HepG2 (cell line): ENCODE results near the gene EPHA5. TPM values are rescaled to one million over a fixed set of nuclear protein-coding genes. Genes with fewer than 3 reads are reported as not detected.

ENCODE experiments used
- ATAC-seq: fragments of 200-7000 bp; cut with Tn5 transposase; 3 replicates; pipeline ENCODE4 v1.9.1; 2020; ENCODE audit warnings: mild to moderate bottlenecking, moderate library complexity
- BruUV-seq: library from RNA; stranded (reverse); fragments of 400-500 nt; replicated peaks from 2 replicates; lab custom pipeline; 2021; lab: Mats Ljungman, UMichigan
- CTCF ChIA-PET: fragments of 300-600 bp; formaldehyde crosslinking; extraction: SDS; loops from one replicate; lab custom pipeline; 2021; ENCODE audit warnings: low total read pairs, inconsistent platforms, low intra/inter-chr PET ratio; lab: Yijun Ruan, JAX
- POLR2A ChIA-PET: fragments of 350-600 bp; sonication (Branson Sonifier 250); formaldehyde crosslinking; loops from one replicate; lab custom pipeline; 2020; ENCODE audit warnings: antibody characterized with exemption, inconsistent platforms; lab: Yijun Ruan, JAX
- DNase-seq: peaks from one replicate; pipeline ENCODE4 v3.0.0-alpha.2; 2015; ENCODE audit warnings: low spot score
- FAIRE-seq: peaks from 3 replicates; lab custom pipeline; 2011; peaks lifted over from hg19 to GRCh38; lab: Jason Lieb, UNC
- H2AFZ ChIP-seq: one replicate; pipeline ENCODE4 v1.6.1; 2011; ENCODE audit warnings: low read length, inconsistent platforms
- H3K27ac ChIP-seq: fragments of 300-600 bp; 3 replicates; pipeline ENCODE4 v1.8.0; 2011; ENCODE audit warnings: mixed run types, mild to moderate bottlenecking, mixed read lengths, low read length, inconsistent platforms; ENCODE audit not compliant: insufficient read depth; ENCODE audit errors: extremely low read length
- H3K27me3 ChIP-seq, 2 experiments: fragments of 200-600 bp in 1 of 2; 2 replicates in 1 of 2; 3 replicates in 1 of 2; pipeline versions ENCODE4 v1.6.0 to v1.8.0; 2011; ENCODE audit warnings: low read length in 2 of 2, mild to moderate bottlenecking in 2 of 2, moderate library complexity in 2 of 2, inconsistent platforms in 1 of 2; ENCODE audit not compliant: insufficient read depth in 2 of 2, control insufficient read depth in 1 of 2
- H3K36me3 ChIP-seq, 2 experiments: fragments of 200-600 bp in 1 of 2; replicated peaks in 1 of 2; 2 replicates in 1 of 2; 3 replicates in 1 of 2; pipeline versions ENCODE4 v1.5.1 to v1.8.0; 2011; ENCODE audit warnings: low read length in 2 of 2, inconsistent platforms in 1 of 2; ENCODE audit not compliant: insufficient read depth in 2 of 2, control insufficient read depth in 1 of 2
- H3K4me1 ChIP-seq: 2 replicates; pipeline ENCODE4 v1.5.1; 2012; ENCODE audit warnings: low read length, inconsistent platforms; ENCODE audit not compliant: insufficient read depth
- H3K4me2 ChIP-seq: 2 replicates; pipeline ENCODE4 v1.6.0; 2011; ENCODE audit warnings: low read depth, low read length, inconsistent platforms
- H3K4me3 ChIP-seq, 3 experiments: fragments of 200-600 bp in 1 of 3; sonication (generic), shearing (Covaris generic) in 1 of 3; replicated peaks in 1 of 3; 2 replicates each; pipeline ENCODE4 v1.5.1; 2011 to 2016; ENCODE audit warnings: low read length in 3 of 3, inconsistent platforms in 2 of 3, low read depth in 2 of 3, mild to moderate bottlenecking in 2 of 3, control low read depth in 1 of 3, mixed read lengths in 1 of 3; ENCODE audit not compliant: insufficient read depth in 1 of 3
- H3K79me2 ChIP-seq: one replicate; pipeline ENCODE4 v1.6.1; 2011; ENCODE audit warnings: low read length, inconsistent platforms; ENCODE audit not compliant: insufficient read depth
- H3K9ac ChIP-seq: 2 replicates; pipeline ENCODE4 v1.6.0; 2011; ENCODE audit warnings: mild to moderate bottlenecking, low read depth, low read length, inconsistent platforms; ENCODE audit not compliant: insufficient read depth
- H3K9me3 ChIP-seq: 2 replicates; pipeline ENCODE4 v1.5.1; 2012; ENCODE audit warnings: mild to moderate bottlenecking, low read length
- H4K20me1 ChIP-seq: 2 replicates; pipeline ENCODE4 v1.6.0; 2011; ENCODE audit warnings: inconsistent platforms, mild to moderate bottlenecking, low read length, moderate library complexity; ENCODE audit not compliant: insufficient read depth
- CBX2 ChIP-seq, 2 experiments: fragments of 200-600 bp in 1 of 2; sonication (generic); formaldehyde crosslinking in 1 of 2; IDR thresholded peaks; 2 replicates each; pipeline versions ENCODE4 v1.7.0 to v1.8.1; 2018 to 2022; ENCODE audit warnings: low read depth in 2 of 2, low read length in 1 of 2, mild to moderate bottlenecking in 1 of 2, missing genetic modification reagents in 1 of 2
- CHCHD3 ChIP-seq: sonication (generic); formaldehyde crosslinking; IDR thresholded peaks from 2 replicates; pipeline ENCODE4 v1.8.0; 2022; ENCODE audit warnings: mild to moderate bottlenecking, missing genetic modification reagents, moderate library complexity
- CHD4 ChIP-seq: fragments of 200-600 bp; sonication (generic); IDR thresholded peaks from 2 replicates; pipeline ENCODE4 v1.7.0; 2017; ENCODE audit warnings: mild to moderate bottlenecking, low read length, borderline replicate concordance
- MED13 ChIP-seq: sonication (generic); formaldehyde crosslinking; IDR thresholded peaks from 2 replicates; pipeline ENCODE4 v1.5.0; 2020; ENCODE audit warnings: missing genetic modification reagents
- ZNF543 ChIP-seq: sonication (generic); formaldehyde crosslinking; IDR thresholded peaks from 2 replicates; pipeline ENCODE4 v1.4.0; 2020; ENCODE audit warnings: mild to moderate bottlenecking, missing genetic modification reagents
- WGBS: methylation state at CpG from one replicate; pipeline ENCODE4 v1.1.6; 2017; ENCODE audit warnings: low lambda C conversion rate; 5-methylcytosine and 5-hydroxymethylcytosine counted together
- in situ Hi-C: cut with HindIII; loops from 2 replicates; pipeline ENCODE4 v1.10.0; 2017; ENCODE audit warnings: low pct_unique_long_range_greater_than_20kb; ENCODE audit not compliant: extremely low pct_ligation_motif_present
- intact Hi-C: fragments of 100-400 bp; cut with micrococcal nuclease; formaldehyde crosslinking; loops from one replicate; pipeline ENCODE4 v1.10.0; 2022; ENCODE audit not compliant: unreplicated experiment
- polyA plus RNA-seq, 8 experiments: library from polyadenylated mRNA; depleted of rRNA in 3 of 8; stranded (reverse) in 7 of 8; unstranded in 1 of 8; fragments of >200 nt; fragmentation: Illumina TruSeq in 4 of 8; extraction: Trizol in 4 of 8; gene quantifications; 2 replicates each; pipeline versions ENCODE4 v1.2.1 to v1.2.3, GENCODE V29; 2011 to 2016; ENCODE audit warnings: low read depth in 4 of 8, missing spikeins in 1 of 8, mixed read lengths in 1 of 8; ENCODE audit not compliant: insufficient read depth in 1 of 8
- total RNA-seq, 5 experiments: library from RNA; depleted of rRNA; stranded (reverse); fragments of >200 nt; fragmentation: Illumina TruSeq; extraction: Trizol; gene quantifications; 2 replicates each; pipeline ENCODE4 v1.2.3, GENCODE V29; 2016; ENCODE audit warnings: low read depth in 1 of 5
- TF ChIP-seq, protein P1 (sequence below): IDR thresholded peaks from 2 replicates; pipeline ENCODE4 v1.6.1; 2016; ENCODE audit warnings: mild to moderate bottlenecking, missing biosample characterization, missing genetic modification reagents
- TF ChIP-seq, protein P2 (sequence below): sonication (generic); formaldehyde crosslinking; conservative IDR thresholded peaks from 2 replicates; pipeline ENCODE4 v1.5.0; 2020; ENCODE audit warnings: missing genetic modification reagents

The EPHA5 gene
- total and polyA plus RNA-seq, 2 of the 13 experiments (the other 11 are each of a cell fraction or from before 2014, with no cell fraction given): not detected

DNA sequence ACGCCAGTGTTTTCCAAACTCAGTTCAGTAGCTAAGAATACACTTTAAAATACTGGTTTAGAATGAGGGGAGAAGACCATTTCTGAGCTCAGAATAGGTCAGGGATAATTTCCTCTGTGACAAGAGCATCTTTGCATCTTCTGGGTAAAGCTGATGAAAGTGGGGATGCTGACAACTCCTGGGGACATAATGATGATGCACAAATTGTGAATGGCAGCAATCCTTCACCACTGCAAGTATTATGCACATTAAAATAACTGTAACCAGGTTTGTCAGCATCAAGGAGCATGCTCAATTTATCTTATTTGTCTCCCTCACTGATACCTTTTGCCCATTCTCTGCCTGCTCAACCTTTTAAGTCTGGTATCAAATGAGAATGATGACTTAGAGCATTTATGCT lies 248.2 kb downstream of the EPHA5 start (continued):
- TF ChIP-seq CBX2 (IDR thresholded peaks at IDR 0.05; ENCODE audit: low read depth, low read length): no peak
- TF ChIP-seq CBX2 (CRISPR knock-in tag; IDR thresholded peaks at IDR 0.05; ENCODE audit: low read depth): no peak

DNA sequence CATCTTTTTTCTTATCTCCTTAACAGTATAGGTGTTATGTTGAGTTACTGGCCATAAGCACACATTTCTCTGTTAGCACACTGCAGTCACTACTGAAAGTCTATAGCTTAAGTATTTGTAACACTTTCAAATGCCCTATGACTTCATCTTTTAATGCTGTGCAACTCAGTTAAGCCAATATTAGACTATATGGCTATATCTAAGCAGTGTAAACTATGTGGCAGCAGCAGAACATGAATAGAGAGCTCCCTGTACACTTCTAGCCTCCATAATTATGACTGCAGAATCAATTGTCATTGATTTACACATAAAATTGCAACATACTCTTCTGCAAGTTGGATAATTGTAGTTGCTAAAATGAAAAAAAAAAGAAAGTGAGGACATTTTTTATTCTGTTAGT lies 250.3 kb downstream of the EPHA5 start:
- Histone ChIP-seq H3K4me1 (no peaks in the 10 kb centered on the region), H2AFZ (no peak overlapping the region), H3K4me2 (no peak overlapping the region), H3K9me3 (no peaks in the 10 kb centered on the region), H4K20me1 (no peaks in the 10 kb centered on the region; the same call in 1 of the 2 replicates), H3K27me3 (no peaks in the 10 kb centered on the region; a peak in 1 of 5 replicates), H3K9ac (no peak overlapping the region), H3K36me3 (no peaks in the 10 kb centered on the region), H3K4me3 (no peak overlapping the region), H3K79me2 (no peaks in the 10 kb centered on the region), H3K27ac (no peak overlapping the region)
- ATAC-seq (no peak), FAIRE-seq (no peak), DNase-seq (no peak)
- TF ChIP-seq, protein P1, sequence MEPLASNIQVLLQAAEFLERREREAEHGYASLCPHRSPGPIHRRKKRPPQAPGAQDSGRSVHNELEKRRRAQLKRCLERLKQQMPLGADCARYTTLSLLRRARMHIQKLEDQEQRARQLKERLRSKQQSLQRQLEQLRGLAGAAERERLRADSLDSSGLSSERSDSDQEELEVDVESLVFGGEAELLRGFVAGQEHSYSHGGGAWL: no peak
- TF ChIP-seq CHD4 (no peak), ZNF543 (CRISPR knock-in tag) (no peak)
- intact Hi-C loops: no loop called here
- in situ Hi-C loops: no loop called here
- ChIA-PET CTCF (no interaction called here), POLR2A (no interaction called here)
- no TSS peak for BruUV-seq

DNA sequence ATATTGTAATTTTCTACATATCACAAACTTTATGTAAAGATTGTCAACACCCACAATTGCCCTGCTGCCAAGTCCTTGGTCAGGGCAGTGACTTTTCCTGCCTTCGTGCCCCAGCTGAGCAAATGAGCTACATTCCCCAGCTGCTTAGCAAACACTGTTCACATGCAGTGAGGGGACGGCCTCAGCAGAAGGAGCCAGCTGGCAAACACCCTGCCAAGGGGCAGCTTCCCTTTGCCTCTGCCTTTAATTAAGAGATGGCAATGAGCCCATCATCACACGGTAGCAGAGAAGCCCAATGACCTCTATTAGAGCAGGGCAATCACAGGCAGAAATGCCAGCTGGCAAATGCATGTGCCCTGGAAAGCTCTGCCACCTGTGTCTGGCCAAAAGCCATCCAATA lies 253.4 kb downstream of the EPHA5 start:
- Histone ChIP-seq H3K4me3 (no peak overlapping the region), H3K27ac (no peak overlapping the region), H3K9ac (no peak overlapping the region), H3K27me3 (no peaks in the 10 kb centered on the region; a peak in 1 of 5 replicates), H3K36me3 (no peaks in the 10 kb centered on the region), H2AFZ (no peak overlapping the region), H3K9me3 (no peaks in the 10 kb centered on the region), H4K20me1 (no peaks in the 10 kb centered on the region), H3K4me1 (no peaks in the 10 kb centered on the region), H3K4me2 (no peak overlapping the region), H3K79me2 (no peaks in the 10 kb centered on the region)
- ChIA-PET POLR2A (no interaction called here), CTCF (no interaction called here)
- FAIRE-seq (no peak), ATAC-seq (no peak), DNase-seq (no peak)
- no TSS peak for BruUV-seq
- TF ChIP-seq, protein P2, sequence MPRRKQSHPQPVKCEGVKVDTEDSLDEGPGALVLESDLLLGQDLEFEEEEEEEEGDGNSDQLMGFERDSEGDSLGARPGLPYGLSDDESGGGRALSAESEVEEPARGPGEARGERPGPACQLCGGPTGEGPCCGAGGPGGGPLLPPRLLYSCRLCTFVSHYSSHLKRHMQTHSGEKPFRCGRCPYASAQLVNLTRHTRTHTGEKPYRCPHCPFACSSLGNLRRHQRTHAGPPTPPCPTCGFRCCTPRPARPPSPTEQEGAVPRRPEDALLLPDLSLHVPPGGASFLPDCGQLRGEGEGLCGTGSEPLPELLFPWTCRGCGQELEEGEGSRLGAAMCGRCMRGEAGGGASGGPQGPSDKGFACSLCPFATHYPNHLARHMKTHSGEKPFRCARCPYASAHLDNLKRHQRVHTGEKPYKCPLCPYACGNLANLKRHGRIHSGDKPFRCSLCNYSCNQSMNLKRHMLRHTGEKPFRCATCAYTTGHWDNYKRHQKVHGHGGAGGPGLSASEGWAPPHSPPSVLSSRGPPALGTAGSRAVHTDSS (CRISPR knock-in tag): no peak
- TF ChIP-seq MED13 (CRISPR knock-in tag) (no peak), CHCHD3 (CRISPR knock-in tag) (no peak)
- intact Hi-C loops: no loop called here
- in situ Hi-C loops: no loop called here
- 0% methylated on average over 3 of the region's 3 CpGs for WGBS
